ENCODE results near the gene BCL11B.

Gene BCL11B

DNA sequence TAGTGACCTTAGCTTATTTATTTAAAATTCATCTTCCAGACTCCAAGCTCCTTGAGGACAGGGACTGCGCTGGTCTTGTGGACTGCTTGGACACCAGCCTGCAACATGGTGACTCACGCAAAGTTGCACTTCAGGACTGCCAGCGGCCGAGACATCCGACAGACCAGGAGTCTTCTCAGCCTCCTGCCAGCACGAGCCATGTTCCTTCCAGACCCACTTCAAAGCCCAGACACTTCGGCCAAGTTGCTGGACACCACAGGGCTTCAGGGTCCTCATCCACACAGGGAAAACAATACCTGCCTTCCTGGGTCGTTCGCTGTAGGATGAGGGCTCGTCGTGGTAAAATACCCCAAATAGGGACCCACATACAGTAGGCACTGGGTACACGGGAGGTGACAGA, 88.7 kb downstream of the BCL11B start:
- H4K20me1 ChIP-seq (ENCODE audit: low read depth, low read length): no peaks in the 10 kb centered on the region
- TF ChIP-seq EZH2phosphoT487 (conservative IDR thresholded peaks at IDR 0.05; ENCODE audit: low read length): no peak
- TF ChIP-seq, protein P1, sequence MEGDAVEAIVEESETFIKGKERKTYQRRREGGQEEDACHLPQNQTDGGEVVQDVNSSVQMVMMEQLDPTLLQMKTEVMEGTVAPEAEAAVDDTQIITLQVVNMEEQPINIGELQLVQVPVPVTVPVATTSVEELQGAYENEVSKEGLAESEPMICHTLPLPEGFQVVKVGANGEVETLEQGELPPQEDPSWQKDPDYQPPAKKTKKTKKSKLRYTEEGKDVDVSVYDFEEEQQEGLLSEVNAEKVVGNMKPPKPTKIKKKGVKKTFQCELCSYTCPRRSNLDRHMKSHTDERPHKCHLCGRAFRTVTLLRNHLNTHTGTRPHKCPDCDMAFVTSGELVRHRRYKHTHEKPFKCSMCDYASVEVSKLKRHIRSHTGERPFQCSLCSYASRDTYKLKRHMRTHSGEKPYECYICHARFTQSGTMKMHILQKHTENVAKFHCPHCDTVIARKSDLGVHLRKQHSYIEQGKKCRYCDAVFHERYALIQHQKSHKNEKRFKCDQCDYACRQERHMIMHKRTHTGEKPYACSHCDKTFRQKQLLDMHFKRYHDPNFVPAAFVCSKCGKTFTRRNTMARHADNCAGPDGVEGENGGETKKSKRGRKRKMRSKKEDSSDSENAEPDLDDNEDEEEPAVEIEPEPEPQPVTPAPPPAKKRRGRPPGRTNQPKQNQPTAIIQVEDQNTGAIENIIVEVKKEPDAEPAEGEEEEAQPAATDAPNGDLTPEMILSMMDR (IDR thresholded peaks at IDR 0.05; ENCODE audit: insufficient read depth, low read length, poor library complexity, severe bottlenecking): no peak
- H3K4me2 ChIP-seq (ENCODE audit: low read depth, low read length, poor library complexity, severe bottlenecking): no peak overlapping the region
- H3K9me3 ChIP-seq (ENCODE audit: insufficient read depth, low read length): no peaks in the 10 kb centered on the region
- H3K79me2 ChIP-seq (ENCODE audit: insufficient read depth, low read length): no peaks in the 10 kb centered on the region
- H3K27ac ChIP-seq (ENCODE audit: low read depth, low read length): no peak overlapping the region
- H2AFZ ChIP-seq (ENCODE audit: low read depth, low read length, severe bottlenecking): no peak overlapping the region
- no peaks in the 10 kb centered on the region for H3K9me2 ChIP-seq (replicated peaks; ENCODE audit: insufficient read depth, low read length)
- no peaks in the 10 kb centered on the region for H3K36me3 ChIP-seq (ENCODE audit: low read length)
- no peak overlapping the region for H3K4me3 ChIP-seq (ENCODE audit: insufficient read depth, low read length, poor library complexity, severe bottlenecking)
- H3F3A ChIP-seq (ENCODE audit: insufficient read depth): no peaks in the 10 kb centered on the region
- H3K27me3 ChIP-seq (ENCODE audit: low read length): no peaks in the 10 kb centered on the region
- H3K9ac ChIP-seq (ENCODE audit: low read length): no peak overlapping the region

DNA sequence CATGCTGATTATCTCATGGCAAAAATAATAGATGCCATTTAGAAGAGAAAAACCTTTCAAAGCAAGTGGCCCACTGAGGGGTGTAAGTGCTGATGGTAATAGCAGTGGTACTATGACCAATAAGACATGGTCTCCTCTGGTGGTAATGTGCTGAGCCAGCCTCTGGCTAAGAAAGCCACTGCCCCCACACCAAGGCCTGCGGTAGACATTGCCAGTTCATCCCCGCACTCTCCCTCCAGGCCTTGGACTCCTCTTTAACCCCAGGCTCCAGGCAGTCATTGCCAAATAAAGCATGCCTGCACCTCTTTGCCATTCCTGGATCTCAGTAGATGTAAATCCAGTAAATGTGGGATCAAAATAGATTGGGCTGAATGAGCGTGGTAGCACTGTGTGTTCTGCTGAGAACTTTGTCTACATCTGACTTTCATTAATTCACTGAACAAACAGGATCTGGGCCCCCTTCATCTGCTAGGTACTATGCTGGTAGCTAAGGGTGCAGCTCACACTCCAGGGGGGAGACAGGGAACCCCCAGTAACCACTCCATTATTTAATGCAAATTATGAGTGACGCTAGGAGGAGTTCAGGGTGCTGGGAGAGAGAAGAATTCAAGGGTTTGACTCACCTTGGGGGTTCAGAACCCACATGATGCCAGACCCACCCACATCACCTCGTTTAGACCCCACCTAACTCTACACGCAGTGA, 89.3 kb downstream of the BCL11B start:
- Histone ChIP-seq H3K9me3 (ENCODE audit: insufficient read depth, low read length) (no peaks in the 10 kb centered on the region), H3K36me3 (ENCODE audit: low read length) (no peaks in the 10 kb centered on the region), H3K27ac (ENCODE audit: low read depth, low read length) (no peak overlapping the region), H3K79me2 (ENCODE audit: insufficient read depth, low read length) (no peaks in the 10 kb centered on the region), H3K9ac (ENCODE audit: low read length) (no peak overlapping the region), H3K4me2 (ENCODE audit: low read depth, low read length, poor library complexity, severe bottlenecking) (no peak overlapping the region), H3K4me3 (ENCODE audit: insufficient read depth, low read length, poor library complexity, severe bottlenecking) (no peak overlapping the region), H3K9me2 (replicated peaks; ENCODE audit: insufficient read depth, low read length) (no peaks in the 10 kb centered on the region), H3K27me3 (ENCODE audit: low read length) (no peaks in the 10 kb centered on the region), H2AFZ (ENCODE audit: low read depth, low read length, severe bottlenecking) (no peak overlapping the region), H3F3A (ENCODE audit: insufficient read depth) (no peaks in the 10 kb centered on the region), H4K20me1 (ENCODE audit: low read depth, low read length) (no peaks in the 10 kb centered on the region)
- TF ChIP-seq, protein P1 (IDR thresholded peaks at IDR 0.05; ENCODE audit: insufficient read depth, low read length, poor library complexity, severe bottlenecking): no peak
- no peak for TF ChIP-seq EZH2phosphoT487 (conservative IDR thresholded peaks at IDR 0.05; ENCODE audit: low read length)

DNA sequence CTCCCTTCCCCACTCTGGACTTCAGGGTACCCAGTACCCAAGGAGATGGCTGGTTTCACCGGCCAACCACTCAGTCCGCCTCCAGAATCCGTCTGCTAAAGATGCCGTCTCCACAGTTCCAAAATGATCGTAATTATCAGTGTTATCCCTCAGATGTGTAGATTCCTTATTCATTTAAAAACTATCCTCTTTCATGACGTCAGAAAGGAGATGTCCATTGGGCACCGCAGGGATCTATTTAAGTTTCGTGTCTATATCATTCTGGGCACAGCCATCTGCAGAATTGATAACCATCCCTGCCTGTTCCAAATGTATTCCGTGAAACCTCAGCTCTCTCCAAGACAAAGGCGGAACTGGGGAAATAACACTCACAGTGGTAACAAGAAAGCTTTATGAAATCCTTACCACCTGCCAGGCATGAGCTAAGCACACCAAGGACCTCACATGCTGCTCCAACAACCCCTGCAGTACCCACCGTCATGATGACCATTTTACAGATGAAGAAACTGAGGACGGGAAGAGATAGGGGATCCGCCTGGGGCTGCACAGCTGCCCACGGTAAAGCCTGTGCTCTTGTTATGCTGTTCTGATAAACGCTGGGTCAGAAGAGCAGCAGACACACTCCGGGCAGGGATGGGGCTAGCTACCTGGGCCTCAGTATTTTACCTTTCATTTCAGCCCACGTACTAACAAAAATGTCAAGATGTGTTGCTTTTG, 90.0 kb downstream of the BCL11B start:
- TF ChIP-seq EZH2phosphoT487 (conservative IDR thresholded peaks at IDR 0.05; ENCODE audit: low read length): no peak
- TF ChIP-seq, protein P1 (IDR thresholded peaks at IDR 0.05; ENCODE audit: insufficient read depth, low read length, poor library complexity, severe bottlenecking): no peak
- no peaks in the 10 kb centered on the region for H3K36me3 ChIP-seq (ENCODE audit: low read length)
- no peaks in the 10 kb centered on the region for H3K79me2 ChIP-seq (ENCODE audit: insufficient read depth, low read length)
- H2AFZ ChIP-seq (ENCODE audit: low read depth, low read length, severe bottlenecking): no peak overlapping the region
- no peaks in the 10 kb centered on the region for H3K9me3 ChIP-seq (ENCODE audit: insufficient read depth, low read length)
- H3K9me2 ChIP-seq (replicated peaks; ENCODE audit: insufficient read depth, low read length): no peaks in the 10 kb centered on the region
- no peak overlapping the region for H3K4me3 ChIP-seq (ENCODE audit: insufficient read depth, low read length, poor library complexity, severe bottlenecking)
- H3K4me2 ChIP-seq (ENCODE audit: low read depth, low read length, poor library complexity, severe bottlenecking): no peak overlapping the region
- H3K27me3 ChIP-seq (ENCODE audit: low read length): no peaks in the 10 kb centered on the region
- no peaks in the 10 kb centered on the region for H3F3A ChIP-seq (ENCODE audit: insufficient read depth)
- no peak overlapping the region for H3K9ac ChIP-seq (ENCODE audit: low read length)
- no peaks in the 10 kb centered on the region for H4K20me1 ChIP-seq (ENCODE audit: low read depth, low read length)
- no peak overlapping the region for H3K27ac ChIP-seq (ENCODE audit: low read depth, low read length)

Measured in SU-DHL-6 (cell line).